ENCODE measurements around the gene TNFAIP3.
"Not testable (repeated sequence)": the region's sequence is repeated elsewhere in the genome, so short reads cannot be mapped to it uniquely, and the experiment has no call there.

TNFAIP3 gene

GRCh38 chr6:137881522-137881886, 14.4 kb downstream of the TNFAIP3 start:
- no peak for DNase-seq
- Histone ChIP-seq H3K27me3 (no peaks in the 10 kb centered on the region), H3K36me3 (no peaks in the 10 kb centered on the region), H3K4me3 (ENCODE audit: low read depth, low read length) (no peak overlapping the region), H3K4me1 (no peaks in the 10 kb centered on the region), H3K9me3 (no peaks in the 10 kb centered on the region)
- no peak for TF ChIP-seq CTCF (IDR thresholded peaks at IDR 0.05; ENCODE audit: low read depth, low read length)

GRCh38 chr6:137882225-137882961, 15.3 kb downstream of the TNFAIP3 start:
- Histone ChIP-seq H3K4me1 (no peaks in the 10 kb centered on the region), H3K36me3 (no peaks in the 10 kb centered on the region), H3K9me3 (no peaks in the 10 kb centered on the region), H3K27me3 (no peaks in the 10 kb centered on the region), H3K4me3 (ENCODE audit: low read depth, low read length) (no peak overlapping the region)
- DNase-seq: no peak
- no peak for TF ChIP-seq CTCF (IDR thresholded peaks at IDR 0.05; ENCODE audit: low read depth, low read length)

- no peaks in the 10 kb centered on the region for H3K4me1 ChIP-seq
- no peak for TF ChIP-seq CTCF (IDR thresholded peaks at IDR 0.05; ENCODE audit: low read depth, low read length)
- no peaks in the 10 kb centered on the region for H3K36me3 ChIP-seq
- no peaks in the 10 kb centered on the region for H3K9me3 ChIP-seq
- H3K27me3 ChIP-seq: no peaks in the 10 kb centered on the region
- no peak overlapping the region for H3K4me3 ChIP-seq (ENCODE audit: low read depth, low read length)
- DNase-seq: no peak
Measured at GRCh38 chr6:137883400-137884148, 16.5 kb downstream of the TNFAIP3 start.

- Histone ChIP-seq H3K9me3 (no peaks in the 10 kb centered on the region), H3K27me3 (no peaks in the 10 kb centered on the region), H3K4me3 (ENCODE audit: low read depth, low read length) (no peak overlapping the region), H3K4me1 (no peaks in the 10 kb centered on the region), H3K36me3 (no peaks in the 10 kb centered on the region)
- no peak for TF ChIP-seq CTCF (IDR thresholded peaks at IDR 0.05; ENCODE audit: low read depth, low read length)
- DNase-seq: no peak
Measured at GRCh38 chr6:137884149-137884909, 17.3 kb downstream of the TNFAIP3 start.

- H3K36me3 ChIP-seq; DNase-seq; H3K9me3 ChIP-seq; H3K4me1 ChIP-seq; H3K27me3 ChIP-seq; H3K4me3 ChIP-seq (ENCODE audit: low read depth, low read length): not testable (repeated sequence)
Measured at GRCh38 chr6:137884910-137885229, 17.8 kb downstream of the TNFAIP3 start.

- not testable (repeated sequence) for H3K4me3 ChIP-seq (ENCODE audit: low read depth, low read length); H3K27me3 ChIP-seq; H3K9me3 ChIP-seq; DNase-seq; H3K4me1 ChIP-seq; H3K36me3 ChIP-seq
Measured at GRCh38 chr6:137886226-137886625, 19.2 kb downstream of the TNFAIP3 start.
